ENCODE results near the gene CDKN1B. TPM values are rescaled to one million over a fixed set of nuclear protein-coding genes. Genes with fewer than 3 reads are reported as not detected.

The CDKN1B gene
- total and polyA plus RNA-seq, 2 experiments from 2014 or later = 7.0 to 46.0 TPM

DNA sequence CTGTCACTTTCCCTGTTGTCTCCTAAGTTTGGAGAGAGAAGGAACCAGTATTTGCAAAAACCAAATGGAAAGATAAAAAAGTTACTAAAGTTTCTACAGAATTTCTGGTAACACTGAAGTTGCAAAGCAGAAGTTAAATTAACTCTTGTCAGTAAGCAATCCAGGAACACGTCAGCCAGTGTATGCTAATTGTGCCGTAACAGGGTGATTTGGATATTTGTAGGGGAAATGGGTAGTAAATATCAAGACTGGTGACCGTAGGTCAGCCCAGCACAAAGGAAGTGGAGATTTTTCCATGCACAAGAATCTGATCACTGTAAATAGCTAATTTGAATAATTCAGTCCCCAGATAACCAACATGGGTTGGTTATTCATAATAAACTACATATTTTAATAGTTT lies 2.3 kb downstream of the CDKN1B start:
- Histone ChIP-seq H3K9me2 (replicated peaks; ENCODE audit: insufficient read depth) (no peaks in the 10 kb centered on the region), H3K27me3 (no peaks in the 10 kb centered on the region), H3K4me2 (peak overlapping the region; percentile 94), H4K20me1 (ENCODE audit: insufficient read depth, poor library complexity, severe bottlenecking) (peaks cover 30% of the 10 kb centered on the region), H2AFZ (no peak overlapping the region), H3K79me2 (peaks cover 58% of the 10 kb centered on the region), H3K9me3 (ENCODE audit: low read depth) (no peaks in the 10 kb centered on the region), H3K36me3 (replicated peaks; ENCODE audit: insufficient read depth, low read depth) (no peaks in the 10 kb centered on the region), H3K27ac (peak overlapping the region; percentile 99), H3K4me1 (ENCODE audit: insufficient read depth) (peaks cover 46% of the 10 kb centered on the region), H3K4me3 (peak overlapping the region; percentile 97)
- no peak for TF ChIP-seq EZH2phosphoT487 (IDR thresholded peaks at IDR 0.05; ENCODE audit: low read depth, severe bottlenecking, unreplicated experiment)
- TF ChIP-seq CTCF (IDR thresholded peaks at IDR 0.05; ENCODE audit: poor library complexity) = no peak
- TF ChIP-seq EZH2 (IDR thresholded peaks at IDR 0.05; ENCODE audit: borderline replicate concordance) = no peak
- no peak for DNase-seq (ENCODE audit: low spot score)
- WGBS (ENCODE audit: low lambda C conversion rate, missing lambda C conversion rate) = 49% methylated on average over 3 of the region's 3 CpGs

GRCh38 chr12:12720052-12720451 lies 2.9 kb downstream of the CDKN1B start:
- Histone ChIP-seq H3K4me2 (peak overlapping the region; percentile 94), H3K9me3 (ENCODE audit: low read depth) (no peaks in the 10 kb centered on the region), H3K4me3 (peak overlapping the region; percentile 97), H2AFZ (no peak overlapping the region), H3K27me3 (no peaks in the 10 kb centered on the region), H3K9me2 (replicated peaks; ENCODE audit: insufficient read depth) (no peaks in the 10 kb centered on the region), H4K20me1 (ENCODE audit: insufficient read depth, poor library complexity, severe bottlenecking) (peaks cover 30% of the 10 kb centered on the region), H3K36me3 (replicated peaks; ENCODE audit: insufficient read depth, low read depth) (no peaks in the 10 kb centered on the region), H3K4me1 (ENCODE audit: insufficient read depth) (peaks cover 43% of the 10 kb centered on the region), H3K79me2 (peaks cover 58% of the 10 kb centered on the region), H3K27ac (no peak overlapping the region)
- no peak for TF ChIP-seq CTCF (IDR thresholded peaks at IDR 0.05; ENCODE audit: poor library complexity)
- no peak for TF ChIP-seq EZH2 (IDR thresholded peaks at IDR 0.05; ENCODE audit: borderline replicate concordance)
- TF ChIP-seq EZH2phosphoT487 (IDR thresholded peaks at IDR 0.05; ENCODE audit: low read depth, severe bottlenecking, unreplicated experiment) = no peak
- no peak for DNase-seq (ENCODE audit: low spot score)
- WGBS (ENCODE audit: low lambda C conversion rate, missing lambda C conversion rate) = 80% methylated on average over 4 of the region's 4 CpGs

GRCh38 chr12:12720672-12721161 lies 3.5 kb downstream of the CDKN1B start:
- Histone ChIP-seq H3K4me3 (peak overlapping the region; percentile 5), H2AFZ (no peak overlapping the region), H3K79me2 (peaks cover 58% of the 10 kb centered on the region), H3K4me1 (ENCODE audit: insufficient read depth) (peaks cover 36% of the 10 kb centered on the region), H3K27ac (peak overlapping the region; percentile 99), H3K4me2 (peak overlapping the region; percentile 94), H3K9me2 (replicated peaks; ENCODE audit: insufficient read depth) (no peaks in the 10 kb centered on the region), H4K20me1 (ENCODE audit: insufficient read depth, poor library complexity, severe bottlenecking) (peaks cover 30% of the 10 kb centered on the region), H3K27me3 (no peaks in the 10 kb centered on the region), H3K36me3 (replicated peaks; ENCODE audit: insufficient read depth, low read depth) (no peaks in the 10 kb centered on the region), H3K9me3 (ENCODE audit: low read depth) (no peaks in the 10 kb centered on the region)
- no peak for DNase-seq (ENCODE audit: low spot score)
- no peak for TF ChIP-seq EZH2phosphoT487 (IDR thresholded peaks at IDR 0.05; ENCODE audit: low read depth, severe bottlenecking, unreplicated experiment)
- TF ChIP-seq CTCF (IDR thresholded peaks at IDR 0.05; ENCODE audit: poor library complexity) = no peak
- TF ChIP-seq EZH2 (IDR thresholded peaks at IDR 0.05; ENCODE audit: borderline replicate concordance) = no peak
- 82% methylated on average over 4 of the region's 4 CpGs for WGBS (ENCODE audit: low lambda C conversion rate, missing lambda C conversion rate)
